IPS-15b (cell line): ENCODE measurements around the gene MOB3B.
"Not testable (repeated sequence)": the region's sequence is repeated elsewhere in the genome, so short reads cannot be mapped to it uniquely, and the experiment has no call there.

Experiments used
- H3K27me3 ChIP-seq: one replicate; pipeline ENCODE4 v1.6.1; 2013; ENCODE audit warnings: low read length; ENCODE audit not compliant: control insufficient read depth, insufficient read depth
- H3K36me3 ChIP-seq: one replicate; pipeline ENCODE4 v1.6.1; 2013; ENCODE audit warnings: low read length; ENCODE audit not compliant: control insufficient read depth, insufficient read depth
- H3K4me1 ChIP-seq: one replicate; pipeline ENCODE4 v1.6.1; 2013; ENCODE audit warnings: mild to moderate bottlenecking, low read length; ENCODE audit not compliant: control insufficient read depth, insufficient read depth
- H3K4me3 ChIP-seq: one replicate; pipeline ENCODE4 v1.5.1; 2013; ENCODE audit warnings: low read depth, low read length
- H3K9ac ChIP-seq: one replicate; pipeline ENCODE4 v1.6.1; 2013; ENCODE audit warnings: low read depth, mild to moderate bottlenecking, low read length
- H3K9me3 ChIP-seq: one replicate; pipeline ENCODE4 v1.6.1; 2013; ENCODE audit warnings: mild to moderate bottlenecking, low read length; ENCODE audit not compliant: control insufficient read depth, insufficient read depth

MOB3B gene

GRCh38 chr9:27425827-27426510 is 103.6 kb downstream of the MOB3B start:
- H3K27me3 ChIP-seq: no peaks in the 10 kb centered on the region
- no peak overlapping the region for H3K9ac ChIP-seq
- H3K36me3 ChIP-seq: no peaks in the 10 kb centered on the region
- H3K9me3 ChIP-seq: no peaks in the 10 kb centered on the region
- H3K4me3 ChIP-seq: no peak overlapping the region
- peaks cover 25% of the 10 kb centered on the region for H3K4me1 ChIP-seq

- Histone ChIP-seq H3K9me3 (no peaks in the 10 kb centered on the region), H3K9ac (no peak overlapping the region), H3K4me3 (no peak overlapping the region), H3K27me3 (no peaks in the 10 kb centered on the region), H3K36me3 (no peaks in the 10 kb centered on the region), H3K4me1 (peaks cover 19% of the 10 kb centered on the region)
Observed at GRCh38 chr9:27423915-27424710, 105.5 kb downstream of the MOB3B start.

GRCh38 chr9:27422279-27422834 is 107.3 kb downstream of the MOB3B start:
- Histone ChIP-seq H3K9ac (no peak overlapping the region), H3K27me3 (no peaks in the 10 kb centered on the region), H3K4me3 (no peak overlapping the region), H3K9me3 (no peaks in the 10 kb centered on the region), H3K4me1 (peaks cover 17% of the 10 kb centered on the region), H3K36me3 (no peaks in the 10 kb centered on the region)

GRCh38 chr9:27421577-27421976 is 108.0 kb downstream of the MOB3B start:
- H3K27me3 ChIP-seq: no peaks in the 10 kb centered on the region
- H3K4me1 ChIP-seq: peaks cover 9% of the 10 kb centered on the region
- no peak overlapping the region for H3K4me3 ChIP-seq

GRCh38 chr9:27419558-27419957 is 110.1 kb downstream of the MOB3B start:
- H3K4me3 ChIP-seq, H3K36me3 ChIP-seq, H3K9me3 ChIP-seq, H3K4me1 ChIP-seq, H3K9ac ChIP-seq, H3K27me3 ChIP-seq: not testable (repeated sequence)

More at GRCh38 chr9:27421577-27421976, 108.0 kb downstream of the MOB3B start:
- Histone ChIP-seq H3K9ac (no peak overlapping the region), H3K36me3 (no peaks in the 10 kb centered on the region), H3K9me3 (no peaks in the 10 kb centered on the region)

- Histone ChIP-seq H3K9me3 (no peaks in the 10 kb centered on the region), H3K4me3 (no peak overlapping the region), H3K36me3 (no peaks in the 10 kb centered on the region), H3K9ac (no peak overlapping the region), H3K4me1 (no peaks in the 10 kb centered on the region), H3K27me3 (no peaks in the 10 kb centered on the region)
Observed at GRCh38 chr9:27414220-27414761, 115.3 kb downstream of the MOB3B start.

GRCh38 chr9:27413511-27414219 is 115.9 kb downstream of the MOB3B start:
- Histone ChIP-seq H3K4me3 (no peak overlapping the region), H3K36me3 (no peaks in the 10 kb centered on the region), H3K27me3 (no peaks in the 10 kb centered on the region), H3K4me1 (no peaks in the 10 kb centered on the region), H3K9ac (no peak overlapping the region), H3K9me3 (no peaks in the 10 kb centered on the region)

- no peak overlapping the region for H3K4me3 ChIP-seq
- H3K27me3 ChIP-seq: no peaks in the 10 kb centered on the region
- H3K9me3 ChIP-seq: no peaks in the 10 kb centered on the region
- no peaks in the 10 kb centered on the region for H3K4me1 ChIP-seq
- H3K9ac ChIP-seq: no peak overlapping the region
- H3K36me3 ChIP-seq: no peaks in the 10 kb centered on the region
Observed at GRCh38 chr9:27412963-27413362, 116.7 kb downstream of the MOB3B start.

- Histone ChIP-seq H3K4me1 (no peaks in the 10 kb centered on the region), H3K9me3 (no peaks in the 10 kb centered on the region), H3K27me3 (no peaks in the 10 kb centered on the region), H3K9ac (no peak overlapping the region), H3K4me3 (no peak overlapping the region), H3K36me3 (no peaks in the 10 kb centered on the region)
Observed at GRCh38 chr9:27412081-27412480, 117.5 kb downstream of the MOB3B start.

GRCh38 chr9:27408482-27408881 is 121.1 kb downstream of the MOB3B start:
- Histone ChIP-seq H3K4me3 (no peak overlapping the region), H3K27me3 (no peaks in the 10 kb centered on the region), H3K36me3 (no peaks in the 10 kb centered on the region), H3K9ac (no peak overlapping the region), H3K4me1 (no peaks in the 10 kb centered on the region), H3K9me3 (no peaks in the 10 kb centered on the region)

- Histone ChIP-seq H3K9me3 (no peaks in the 10 kb centered on the region), H3K4me3 (no peak overlapping the region), H3K27me3 (no peaks in the 10 kb centered on the region), H3K4me1 (no peaks in the 10 kb centered on the region), H3K36me3 (no peaks in the 10 kb centered on the region), H3K9ac (no peak overlapping the region)
Observed at GRCh38 chr9:27408001-27408400, 121.6 kb downstream of the MOB3B start.
